Measurements from ENCODE around the gene UTY.

UTY gene

GRCh38 chrY:13368513-13368845, 111.4 kb downstream of the UTY start:
- DNase-seq (ENCODE audit: low read depth), result no peak
- H3K4me3 ChIP-seq (ENCODE audit: control insufficient read depth, low read depth, low read length), result no peak overlapping the region
- no peak for TF ChIP-seq CTCF (conservative IDR thresholded peaks at IDR 0.05; ENCODE audit: control insufficient read depth, insufficient read depth, low read depth, low read length)

GRCh38 chrY:13363641-13364040, 116.2 kb downstream of the UTY start:
- no peak for TF ChIP-seq CTCF (conservative IDR thresholded peaks at IDR 0.05; ENCODE audit: control insufficient read depth, insufficient read depth, low read depth, low read length)
- no peak overlapping the region for H3K4me3 ChIP-seq (ENCODE audit: control insufficient read depth, low read depth, low read length)
- DNase-seq (ENCODE audit: low read depth), result no peak

DNA sequence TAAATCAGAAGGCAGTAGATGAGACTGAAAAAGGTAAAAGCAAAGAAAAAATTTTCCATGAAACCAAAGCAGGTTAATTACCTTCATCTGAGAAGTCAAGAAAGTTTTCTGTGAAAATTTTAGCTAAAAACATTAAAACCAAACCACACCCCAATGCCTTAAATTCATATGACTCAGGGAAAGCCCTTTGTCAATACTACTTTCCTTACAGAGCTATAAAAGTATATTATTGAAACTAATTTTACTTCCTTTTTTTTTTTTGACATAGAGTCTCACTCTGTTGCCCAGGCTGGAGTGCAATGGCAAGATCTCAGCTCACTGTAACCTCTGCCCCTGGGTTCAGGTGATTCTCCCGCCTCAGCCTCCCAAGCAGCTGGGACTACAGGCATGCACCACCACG, 117.2 kb downstream of the UTY start:
- no peak overlapping the region for H3K4me3 ChIP-seq (ENCODE audit: control insufficient read depth, low read depth, low read length)
- no peak for TF ChIP-seq CTCF (conservative IDR thresholded peaks at IDR 0.05; ENCODE audit: control insufficient read depth, insufficient read depth, low read depth, low read length)
- DNase-seq (ENCODE audit: low read depth), result no peak

DNA sequence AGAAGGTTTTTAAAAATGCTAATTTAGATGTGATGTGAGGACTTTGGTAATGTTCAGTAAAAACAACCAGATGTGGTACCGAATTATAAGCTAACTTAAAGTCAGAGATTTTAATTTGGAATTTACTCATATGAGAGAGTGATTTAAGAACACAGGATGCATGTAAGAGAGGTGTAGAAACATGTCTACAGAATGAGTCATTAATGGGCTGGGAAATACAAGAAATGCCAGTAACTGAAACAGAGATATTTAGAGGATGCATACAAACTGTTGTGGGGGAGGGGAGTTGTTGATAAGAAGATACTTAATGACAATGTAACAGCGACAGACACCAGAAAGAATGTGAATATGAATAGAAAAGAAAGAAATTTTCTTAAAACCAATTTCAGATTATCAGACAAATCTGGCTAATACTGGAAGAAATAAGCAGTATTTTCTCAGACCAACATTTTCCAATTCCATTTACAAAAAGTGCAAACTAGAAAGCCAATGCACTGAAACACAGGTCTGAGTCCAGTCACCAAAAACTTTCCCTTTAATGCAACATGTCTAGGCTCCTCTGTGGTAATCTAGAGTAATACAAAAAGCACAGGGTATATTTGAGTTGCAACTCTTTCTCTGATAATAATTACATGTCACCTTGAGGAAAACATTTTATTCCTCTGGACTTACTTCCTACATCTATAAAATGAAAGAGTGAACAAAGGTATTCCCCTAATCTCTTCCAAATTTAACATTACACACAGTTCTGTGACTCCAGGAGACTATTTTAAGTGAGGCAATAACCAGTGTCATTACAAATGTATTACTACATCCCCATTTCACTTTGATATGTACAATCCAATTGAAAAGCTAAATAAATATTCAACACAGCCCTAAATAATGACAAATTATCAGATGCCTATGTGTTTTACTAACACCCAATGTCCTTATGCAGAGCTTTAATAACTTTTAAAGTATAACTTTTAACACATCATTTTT, 117.9 kb downstream of the UTY start:
- H3K4me3 ChIP-seq (ENCODE audit: control insufficient read depth, low read depth, low read length), result no peak overlapping the region
- no peak for DNase-seq (ENCODE audit: low read depth)
- TF ChIP-seq CTCF (conservative IDR thresholded peaks at IDR 0.05; ENCODE audit: control insufficient read depth, insufficient read depth, low read depth, low read length), result no peak

GRCh38 chrY:13351443-13351842, 128.4 kb downstream of the UTY start:
- no peak for DNase-seq (ENCODE audit: low read depth)

DNA sequence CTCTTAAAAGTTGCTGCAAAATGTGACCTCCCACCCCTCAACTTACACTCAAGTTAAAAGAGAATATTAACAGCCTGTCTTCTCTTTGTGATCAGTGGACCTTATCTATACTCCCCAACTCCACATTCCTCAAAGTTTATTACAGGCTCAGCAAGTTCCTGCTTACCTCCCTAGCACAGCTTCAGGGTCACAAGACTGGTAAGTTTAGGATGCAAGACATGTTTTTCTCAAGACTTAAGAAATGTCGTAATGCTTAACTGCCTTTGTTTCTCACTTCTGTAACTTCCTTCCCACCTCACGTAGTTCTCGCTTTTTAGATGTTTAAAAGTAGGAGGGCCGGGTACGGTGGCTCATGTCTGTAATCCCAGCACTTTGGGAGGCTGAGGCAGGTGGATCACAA, 132.7 kb downstream of the UTY start:
- no peak overlapping the region for H3K4me3 ChIP-seq (ENCODE audit: control insufficient read depth, low read depth, low read length)
- TF ChIP-seq CTCF (conservative IDR thresholded peaks at IDR 0.05; ENCODE audit: control insufficient read depth, insufficient read depth, low read depth, low read length), result no peak
- no peak for DNase-seq (ENCODE audit: low read depth)

More at GRCh38 chrY:13351443-13351842, 128.4 kb downstream of the UTY start:
- no peak overlapping the region for H3K4me3 ChIP-seq (ENCODE audit: control insufficient read depth, low read depth, low read length)
- no peak for TF ChIP-seq CTCF (conservative IDR thresholded peaks at IDR 0.05; ENCODE audit: control insufficient read depth, insufficient read depth, low read depth, low read length)
